ENCODE results near the gene COL9A3. TPM values are rescaled to one million over a fixed set of nuclear protein-coding genes. Genes with fewer than 3 reads are reported as not detected.

The COL9A3 gene
- total RNA-seq, 1 experiment from 2014 or later, result 150 TPM

GRCh38 chr20:62860391-62860923, 43.6 kb downstream of the COL9A3 start:
- H2BK5ac ChIP-seq (ENCODE audit: insufficient read length, low read length), result no peak overlapping the region
- no peak overlapping the region for H2BK20ac ChIP-seq (ENCODE audit: low read depth, low read length, poor library complexity, severe bottlenecking)
- H2BK15ac ChIP-seq (ENCODE audit: low read depth, low read length), result no peak overlapping the region
- no peaks in the 10 kb centered on the region for H3K79me2 ChIP-seq (ENCODE audit: insufficient read depth, low read length)
- Mint-ChIP-seq H3K27me3 (ENCODE audit: low read depth) (peaks cover 6% of the 10 kb centered on the region), H3K9me3 (peaks cover 6 to 9% of the 10 kb centered on the region in 2 experiments), H3K4me3 (peak overlapping the region; percentile 68 to 77), H3K4me1 (peaks cover 21 to 29% of the 10 kb centered on the region in 2 experiments), H3K27ac (no peak overlapping the region; a peak in 1 of 7 replicates), H3K36me3 (ENCODE audit: insufficient read depth in 1 of 3, low read depth in 3 of 3) (peaks cover 11 to 22% (median 14%) of the 10 kb centered on the region in 3 experiments; a peak in 6 of 7 replicates)
- no peak overlapping the region for H3K9ac ChIP-seq (ENCODE audit: extremely low read depth, insufficient read length, low read length)
- no peak overlapping the region for H3K14ac ChIP-seq (ENCODE audit: insufficient read depth, low read length)
- H3K23me2 ChIP-seq (ENCODE audit: insufficient read length, low read depth, low read length, poor library complexity, severe bottlenecking), result peaks cover 3% of the 10 kb centered on the region
- no peak overlapping the region for H2BK12ac ChIP-seq (ENCODE audit: insufficient read length, low read depth, low read length)
- no peaks in the 10 kb centered on the region; the same call in 1 of the 2 replicates for H3K4me1 ChIP-seq (ENCODE audit: insufficient read depth, low read length)
- no peak for DNase-seq
- H2AK5ac ChIP-seq (ENCODE audit: insufficient read length, low read length), result no peak overlapping the region
- peak overlapping the region; percentile 37 for H3K4me2 ChIP-seq (ENCODE audit: insufficient read depth, insufficient read length, low read length)
- H2BK120ac ChIP-seq (ENCODE audit: low read depth, low read length, poor library complexity, severe bottlenecking), result no peak overlapping the region
- no peak overlapping the region for H2AFZ ChIP-seq (ENCODE audit: low read length)
- peaks cover 2% of the 10 kb centered on the region for H4K20me1 ChIP-seq (ENCODE audit: control insufficient read depth, insufficient read depth, insufficient read length)
- H3K18ac ChIP-seq (ENCODE audit: insufficient read length, low read depth, low read length), result no peak overlapping the region
- H3K79me1 ChIP-seq (ENCODE audit: insufficient read depth, low read depth, low read length, poor library complexity, severe bottlenecking), result no peaks in the 10 kb centered on the region
- no CpG with 5 or more reads among the region's 24 CpGs for WGBS (ENCODE audit: extremely low coverage, insufficient read length, low lambda C conversion rate)
- H3K56ac ChIP-seq (ENCODE audit: insufficient read length, low read depth, low read length), result no peak overlapping the region
- no peak overlapping the region for H4K5ac ChIP-seq (ENCODE audit: insufficient read length, low read depth, low read length)
- TF ChIP-seq CTCF (conservative IDR thresholded peaks at IDR 0.05), result no peak
- no peak overlapping the region for H4K91ac ChIP-seq (ENCODE audit: insufficient read length, low read depth, low read length)
- H3K4ac ChIP-seq (ENCODE audit: low read depth, low read length), result no peak overlapping the region
- no peak overlapping the region for H4K8ac ChIP-seq (replicated peaks; ENCODE audit: insufficient read length, low read depth, low read length)
- no peaks in the 10 kb centered on the region for H3K27me3 ChIP-seq (ENCODE audit: insufficient read depth, low read length)
- no peaks in the 10 kb centered on the region for H3K9me3 ChIP-seq (ENCODE audit: control insufficient read depth, low read depth, low read length)
- H3T11ph ChIP-seq (ENCODE audit: low read length), result no peak overlapping the region
- no peak overlapping the region for H3K27ac ChIP-seq (ENCODE audit: insufficient read length, low read depth, low read length)
- no peak overlapping the region for H3K23ac ChIP-seq (ENCODE audit: insufficient read length, low read depth, low read length)

Measured in H9 (cell line).